Hepatocyte (in vitro differentiated cells): ENCODE results near the gene TSKS. TPM values are rescaled to one million over a fixed set of nuclear protein-coding genes. Genes with fewer than 3 reads are reported as not detected.

ENCODE experiments used
- DNase-seq: peaks from one replicate; pipeline ENCODE4 v3.0.0-alpha.2; 2016; ENCODE audit warnings: low spot score
- H2AFZ ChIP-seq: fragments of 200-600 bp; sonication (generic); 2 replicates; pipeline ENCODE4 v1.6.0; 2016; ENCODE audit warnings: antibody characterized with exemption, mild to moderate bottlenecking
- H3K27ac ChIP-seq: fragments of 200-600 bp; sonication (generic); 2 replicates; pipeline ENCODE4 v1.5.1; 2016; ENCODE audit warnings: mild to moderate bottlenecking
- H3K27me3 ChIP-seq: fragments of 200-600 bp; sonication (generic); 2 replicates; pipeline ENCODE4 v1.6.1; 2016
- H3K36me3 ChIP-seq: fragments of 200-600 bp; sonication (generic); replicated peaks from 2 replicates; pipeline ENCODE4 v1.5.1; 2016; ENCODE audit warnings: low read depth; ENCODE audit not compliant: insufficient read depth
- H3K4me1 ChIP-seq: fragments of 200-600 bp; sonication (generic); 2 replicates; pipeline ENCODE4 v1.5.1; 2016; ENCODE audit warnings: mild to moderate bottlenecking, moderate library complexity; ENCODE audit not compliant: insufficient read depth
- H3K4me2 ChIP-seq: fragments of 200-600 bp; sonication (generic); 2 replicates; pipeline ENCODE4 v1.6.0; 2016
- H3K4me3 ChIP-seq: fragments of 200-600 bp; sonication (generic); 2 replicates; pipeline ENCODE4 v1.5.1; 2016; ENCODE audit warnings: mild to moderate bottlenecking
- H3K79me2 ChIP-seq: fragments of 200-600 bp; sonication (generic); 2 replicates; pipeline ENCODE4 v1.6.0; 2017; ENCODE audit warnings: mild to moderate bottlenecking
- H3K9me2 ChIP-seq: fragments of 200-600 bp; sonication (generic); replicated peaks from 2 replicates; pipeline ENCODE4 v1.6.0; 2017; ENCODE audit warnings: mild to moderate bottlenecking; ENCODE audit not compliant: insufficient read depth
- H3K9me3 ChIP-seq: fragments of 200-600 bp; sonication (generic); 2 replicates; pipeline ENCODE4 v1.5.1; 2016; ENCODE audit warnings: low read depth, mild to moderate bottlenecking
- H4K20me1 ChIP-seq: fragments of 200-600 bp; sonication (generic); 2 replicates; pipeline ENCODE4 v1.6.0; 2016; ENCODE audit warnings: mild to moderate bottlenecking; ENCODE audit not compliant: insufficient read depth, poor library complexity, severe bottlenecking
- CTCF ChIP-seq: fragments of 200-600 bp; sonication (generic); IDR thresholded peaks from 2 replicates; pipeline ENCODE4 v1.5.1; 2016; ENCODE audit warnings: antibody characterized with exemption, mild to moderate bottlenecking; ENCODE audit not compliant: poor library complexity
- EZH2 ChIP-seq: fragments of 200-600 bp; sonication (generic); IDR thresholded peaks from 2 replicates; pipeline ENCODE4 v1.6.1; 2016; ENCODE audit warnings: antibody characterized with exemption, mild to moderate bottlenecking, borderline replicate concordance
- EZH2phosphoT487 ChIP-seq: fragments of 200-600 bp; sonication (generic); IDR thresholded peaks from one replicate; pipeline ENCODE4 v1.6.1; 2018; ENCODE audit warnings: antibody characterized with exemption, mild to moderate bottlenecking, low read depth, moderate library complexity; ENCODE audit not compliant: unreplicated experiment, severe bottlenecking
- WGBS: methylation state at CpG from one replicate; pipeline ENCODE4 v1.1.6; 2016; ENCODE audit warnings: low lambda C conversion rate; ENCODE audit errors: missing lambda C conversion rate; 5-methylcytosine and 5-hydroxymethylcytosine counted together
- polyA plus RNA-seq: library from polyadenylated mRNA; unstranded; fragments of >200 nt; fragmentation: Nextera tagmentation; extraction: Ambion mirVana; gene quantifications from 2 replicates; pipeline ENCODE4 v1.2.1, GENCODE V29; 2016
- total RNA-seq: library from RNA; depleted of rRNA; stranded (reverse); fragments of >200 nt; gene quantifications from 2 replicates; pipeline ENCODE4 v1.2.3, GENCODE V29; 2014

The TSKS gene
- total and polyA plus RNA-seq, 2 experiments from 2014 or later = not detected

- no peaks in the 10 kb centered on the region for H3K9me3 ChIP-seq
- H3K4me1 ChIP-seq = peaks cover 11% of the 10 kb centered on the region
- peaks cover 41% of the 10 kb centered on the region for H3K79me2 ChIP-seq
- no peaks in the 10 kb centered on the region for H3K27me3 ChIP-seq
- H2AFZ ChIP-seq = peak overlapping the region; percentile 2
- H3K4me3 ChIP-seq = no peak overlapping the region
- TF ChIP-seq EZH2 = no peak
- no peak for TF ChIP-seq EZH2phosphoT487
- TF ChIP-seq CTCF = no peak
- no peaks in the 10 kb centered on the region for H3K9me2 ChIP-seq
- H3K36me3 ChIP-seq = no peaks in the 10 kb centered on the region
- peak; percentile 100 for DNase-seq
- H3K4me2 ChIP-seq = peak overlapping the region; percentile 66
- H4K20me1 ChIP-seq = no peaks in the 10 kb centered on the region
- 3% methylated on average over 22 of the region's 53 CpGs for WGBS
- H3K27ac ChIP-seq = peak overlapping the region; percentile 92
Measured at GRCh38 chr19:49766007-49766929, 3.2 kb upstream of the TSKS start.

DNA sequence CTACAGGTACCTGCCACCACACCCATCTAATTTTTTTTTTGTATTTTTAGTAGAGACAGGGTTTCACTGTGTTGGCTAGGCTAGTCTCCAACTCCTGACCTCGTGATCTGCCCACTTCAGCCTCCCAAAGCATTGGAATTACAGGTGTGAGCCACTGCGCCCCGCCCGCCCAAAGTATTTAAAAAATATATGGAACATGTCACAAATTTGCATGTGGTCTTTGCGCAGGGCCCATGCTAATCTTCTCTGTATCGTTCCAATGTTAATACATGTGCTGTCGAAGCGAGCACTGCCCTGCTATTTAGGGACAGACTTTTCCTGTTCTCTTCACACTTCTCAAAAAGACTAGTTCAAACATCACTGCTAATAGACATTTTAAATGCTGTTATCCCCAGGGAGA is 1.2 kb upstream of the TSKS start:
- H2AFZ ChIP-seq = no peak overlapping the region
- H3K27ac ChIP-seq = peak overlapping the region; percentile 7
- no peak for TF ChIP-seq CTCF
- no peak for TF ChIP-seq EZH2phosphoT487
- TF ChIP-seq EZH2 = no peak
- peaks cover 11% of the 10 kb centered on the region for H3K4me1 ChIP-seq
- no peaks in the 10 kb centered on the region for H4K20me1 ChIP-seq
- H3K4me3 ChIP-seq = no peak overlapping the region
- H3K9me2 ChIP-seq = no peaks in the 10 kb centered on the region
- H3K27me3 ChIP-seq = no peaks in the 10 kb centered on the region
- no peaks in the 10 kb centered on the region for H3K36me3 ChIP-seq
- no peak for DNase-seq
- peaks cover 24% of the 10 kb centered on the region for H3K79me2 ChIP-seq
- WGBS = 99% methylated on average over 8 of the region's 8 CpGs
- no peak overlapping the region for H3K4me2 ChIP-seq
- H3K9me3 ChIP-seq = no peaks in the 10 kb centered on the region

DNA sequence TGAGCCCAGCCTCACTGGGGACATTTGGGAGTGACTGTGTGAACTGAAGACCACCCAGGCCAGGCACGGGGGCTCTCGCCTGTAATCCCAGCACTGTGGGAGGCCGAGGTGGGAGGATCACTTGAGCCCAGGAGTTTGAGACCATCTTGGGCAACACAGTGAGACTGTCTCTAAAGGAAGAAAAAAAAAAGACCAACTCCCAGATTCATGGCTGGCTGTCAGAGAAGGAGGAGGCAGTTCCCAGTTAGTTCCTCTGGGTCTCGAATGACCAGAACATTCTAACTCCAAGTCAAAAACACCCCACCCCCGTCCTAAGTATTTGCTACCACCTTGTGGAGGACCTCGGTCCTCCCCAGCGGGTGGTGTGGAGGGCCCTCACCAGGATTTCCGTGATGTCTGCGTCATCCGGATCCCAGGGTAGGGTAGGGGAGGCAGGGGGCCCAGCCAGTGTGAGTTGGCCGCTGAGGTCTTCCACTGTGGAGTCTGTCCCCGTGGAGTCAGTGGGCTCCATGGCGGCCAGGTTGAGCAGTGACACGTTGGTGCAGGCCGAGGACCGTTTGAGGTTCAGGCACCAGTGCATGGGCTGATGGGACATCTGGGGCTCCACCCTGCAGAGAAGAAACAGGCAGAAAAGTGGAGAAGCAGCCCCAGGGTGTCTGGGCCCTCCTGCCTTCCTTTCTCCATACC is 1.3 kb downstream of the TSKS start:
- no peaks in the 10 kb centered on the region for H4K20me1 ChIP-seq
- peak; percentile 37 for DNase-seq
- no peaks in the 10 kb centered on the region for H3K79me2 ChIP-seq
- H3K27ac ChIP-seq = no peak overlapping the region
- H3K4me3 ChIP-seq = no peak overlapping the region
- no peak overlapping the region for H2AFZ ChIP-seq
- TF ChIP-seq EZH2phosphoT487 (no peak), CTCF (peak; percentile 6)
- H3K27me3 ChIP-seq = no peaks in the 10 kb centered on the region
- no peaks in the 10 kb centered on the region for H3K9me2 ChIP-seq
- H3K9me3 ChIP-seq = no peaks in the 10 kb centered on the region
- H3K4me2 ChIP-seq = no peak overlapping the region
- H3K4me1 ChIP-seq = peaks cover 5% of the 10 kb centered on the region
- no peaks in the 10 kb centered on the region for H3K36me3 ChIP-seq
- 80% methylated on average over 16 of the region's 16 CpGs for WGBS
